OCI-LY3 (cell line): ENCODE data around the gene FRMD4A.
A peak's percentile ranks its signal among the peaks of the same experiment; 100 is the strongest.
"Not testable (repeated sequence)": the region's sequence is repeated elsewhere in the genome, so short reads cannot be mapped to it uniquely, and the experiment has no call there.

Source experiments
- H2AFZ ChIP-seq: fragments of 200-600, 300-600 bp; shearing (Covaris generic); 2 replicates; pipeline ENCODE4 v1.6.0; 2014; ENCODE audit warnings: antibody characterized with exemption, low read depth, low read length
- H3K27ac ChIP-seq: fragments of 200-600, 300-600 bp; sonication (generic); 2 replicates; pipeline ENCODE4 v1.5.1; 2014; ENCODE audit warnings: mild to moderate bottlenecking, low read length, moderate library complexity, mixed read lengths
- H3K27me3 ChIP-seq: fragments of 200-600, 300-600 bp; sonication (generic); 2 replicates; pipeline ENCODE4 v1.6.1; 2014; ENCODE audit warnings: low read depth, low read length, mixed read lengths
- H3K36me3 ChIP-seq: fragments of 200-600, 300-600 bp; sonication (generic); replicated peaks from 2 replicates; pipeline ENCODE3; 2014; ENCODE audit warnings: low read depth, low read length, mixed read lengths
- H3K4me1 ChIP-seq: fragments of 300-600, 200-600 bp; sonication (generic); 2 replicates; pipeline ENCODE4 v1.6.1; 2014; ENCODE audit warnings: low read length, mixed read lengths
- H3K4me2 ChIP-seq: fragments of 200-600, 300-600 bp; sonication (generic); 2 replicates; pipeline ENCODE4 v1.6.1; 2014; ENCODE audit warnings: low read length, mixed read lengths
- H3K4me3 ChIP-seq: fragments of 300-600, 200-600 bp; sonication (generic); 2 replicates; pipeline ENCODE4 v1.5.1; 2014; ENCODE audit warnings: antibody characterized with exemption, mild to moderate bottlenecking, low read length, moderate library complexity
- H3K79me2 ChIP-seq: fragments of 300-600, 200-600 bp; shearing (Covaris generic); 2 replicates; pipeline ENCODE4 v1.6.1; 2014; ENCODE audit warnings: mild to moderate bottlenecking, low read length, mixed read lengths
- H3K9ac ChIP-seq: fragments of 300-600, 200-600 bp; shearing (Covaris generic); 2 replicates; pipeline ENCODE4 v1.6.0; 2014; ENCODE audit warnings: mild to moderate bottlenecking, low read length, moderate library complexity
- H3K9me3 ChIP-seq: fragments of 200-600, 300-600 bp; shearing (Covaris generic); 2 replicates; pipeline ENCODE4 v1.6.1; 2014; ENCODE audit warnings: low read length, mixed read lengths; ENCODE audit not compliant: insufficient read depth
- H4K20me1 ChIP-seq: fragments of 200-600, 300-600 bp; sonication (generic); 2 replicates; pipeline ENCODE4 v1.6.1; 2016; ENCODE audit warnings: low read length, mixed read lengths; ENCODE audit not compliant: insufficient read depth
- CTCF ChIP-seq: fragments of 200-600, 300-600 bp; sonication (generic); IDR thresholded peaks from 2 replicates; pipeline ENCODE4 v1.5.1; 2014; ENCODE audit warnings: antibody characterized with exemption, low read length, low read depth
- EZH2phosphoT487 ChIP-seq: fragments of 200-600 bp; shearing (Covaris generic); IDR thresholded peaks from 2 replicates; pipeline ENCODE4 v1.6.1; 2018; ENCODE audit warnings: antibody characterized with exemption, mixed run types, low read depth

Gene FRMD4A

GRCh38 chr10:13831711-13832141 is 499.0 kb downstream of the FRMD4A start:
- H3K36me3 ChIP-seq: no peaks in the 10 kb centered on the region
- peak overlapping the region; percentile 50; the same call in 1 of the 2 replicates for H3K9ac ChIP-seq
- H3K4me3 ChIP-seq: peak overlapping the region; percentile 35; the same call in 1 of the 2 replicates
- H4K20me1 ChIP-seq: no peaks in the 10 kb centered on the region
- H3K27me3 ChIP-seq: no peaks in the 10 kb centered on the region; the same call in 1 of the 2 replicates
- peaks cover 37% of the 10 kb centered on the region for H3K4me1 ChIP-seq
- H3K79me2 ChIP-seq: no peaks in the 10 kb centered on the region
- H3K4me2 ChIP-seq: peak overlapping the region; percentile 62
- H3K27ac ChIP-seq: peak overlapping the region; percentile 68
- H3K9me3 ChIP-seq: no peaks in the 10 kb centered on the region
- TF ChIP-seq CTCF (no peak), EZH2phosphoT487 (no peak)
- H2AFZ ChIP-seq: peak overlapping the region; percentile 85

- Histone ChIP-seq H2AFZ (no peak overlapping the region), H3K27me3 (peaks cover 7% of the 10 kb centered on the region; the same call in 1 of the 2 replicates), H3K9me3 (no peaks in the 10 kb centered on the region), H4K20me1 (no peaks in the 10 kb centered on the region), H3K36me3 (no peaks in the 10 kb centered on the region), H3K27ac (no peak overlapping the region), H3K4me3 (no peak overlapping the region), H3K9ac (no peak overlapping the region), H3K4me2 (no peak overlapping the region), H3K4me1 (peaks cover 37% of the 10 kb centered on the region), H3K79me2 (no peaks in the 10 kb centered on the region)
- TF ChIP-seq CTCF (peak; percentile 26), EZH2phosphoT487 (no peak)
Observed at GRCh38 chr10:13830385-13830784, 500.3 kb downstream of the FRMD4A start.

- no peak overlapping the region for H3K27ac ChIP-seq
- H3K27me3 ChIP-seq: peaks cover 7% of the 10 kb centered on the region; the same call in 1 of the 2 replicates
- no peaks in the 10 kb centered on the region for H3K9me3 ChIP-seq
- TF ChIP-seq EZH2phosphoT487 (no peak), CTCF (no peak)
- no peak overlapping the region for H3K9ac ChIP-seq
- H3K4me2 ChIP-seq: no peak overlapping the region
- no peaks in the 10 kb centered on the region for H3K36me3 ChIP-seq
- H3K4me1 ChIP-seq: peaks cover 34% of the 10 kb centered on the region
- H2AFZ ChIP-seq: no peak overlapping the region
- no peaks in the 10 kb centered on the region for H4K20me1 ChIP-seq
- H3K79me2 ChIP-seq: no peaks in the 10 kb centered on the region
- no peak overlapping the region for H3K4me3 ChIP-seq
Observed at GRCh38 chr10:13829790-13830189, 500.9 kb downstream of the FRMD4A start.

- H3K79me2 ChIP-seq, H3K9ac ChIP-seq, H3K36me3 ChIP-seq, H2AFZ ChIP-seq, H4K20me1 ChIP-seq, H3K4me2 ChIP-seq, H3K27ac ChIP-seq, H3K4me3 ChIP-seq, H3K9me3 ChIP-seq: not testable (repeated sequence)
- Histone ChIP-seq H3K4me1 (peaks cover 27% of the 10 kb centered on the region), H3K27me3 (peaks cover 11% of the 10 kb centered on the region)
Observed at GRCh38 chr10:13828284-13828683, 502.4 kb downstream of the FRMD4A start.
